Measurements from ENCODE around the gene SUMO3. TPM values are rescaled to one million over a fixed set of nuclear protein-coding genes. Genes with fewer than 3 reads are reported as not detected.

The SUMO3 gene
- total and polyA plus RNA-seq, 2 of the 13 experiments (the other 11 are each of a cell fraction or from before 2014, with no cell fraction given): 51.4 to 92.4 TPM

GRCh38 chr21:44847261-44848056, 29.6 kb upstream of the SUMO3 start (continued):
- TF ChIP-seq KLF11 (CRISPR knock-in tag; IDR thresholded peaks at IDR 0.05): no peak
- no peak for TF ChIP-seq DZIP1 (CRISPR knock-in tag; IDR thresholded peaks at IDR 0.05)
- no peak for TF ChIP-seq NBN (conservative IDR thresholded peaks at IDR 0.05)
- no peak for TF ChIP-seq ZFYVE20 (CRISPR knock-in tag; IDR thresholded peaks at IDR 0.05; ENCODE audit: borderline replicate concordance, low read depth)
- TF ChIP-seq TBX3 (IDR thresholded peaks at IDR 0.05; ENCODE audit: borderline replicate concordance): no peak
- TF ChIP-seq ZNF280D (CRISPR knock-in tag; IDR thresholded peaks at IDR 0.05): no peak
- no peak for TF ChIP-seq MATR3 (CRISPR knock-in tag; IDR thresholded peaks at IDR 0.05)
- no peak for TF ChIP-seq PBX2 (CRISPR knock-in tag; IDR thresholded peaks at IDR 0.05)
- peak; percentile 76; the same call in 1 of the 2 replicates for TF ChIP-seq SMAD1 (CRISPR knock-in tag; IDR thresholded peaks at IDR 0.05; ENCODE audit: borderline replicate concordance, low read depth)
- no peak for TF ChIP-seq ZNF644 (CRISPR knock-in tag; IDR thresholded peaks at IDR 0.05; ENCODE audit: low read depth)
- no peak for TF ChIP-seq ZNF337 (CRISPR knock-in tag; IDR thresholded peaks at IDR 0.05; ENCODE audit: borderline replicate concordance, low read depth)
- no peak for TF ChIP-seq PREB (CRISPR knock-in tag; IDR thresholded peaks at IDR 0.05)
- TF ChIP-seq ZNF670 (CRISPR knock-in tag; IDR thresholded peaks at IDR 0.05; ENCODE audit: borderline replicate concordance): peak; percentile 62; the same call in 1 of the 2 replicates
- no peak for TF ChIP-seq U2AF1 (optimal IDR thresholded peaks at IDR 0.05; ENCODE audit: low read depth, low read length)
- no peak for TF ChIP-seq CBFB (CRISPR knock-in tag; IDR thresholded peaks at IDR 0.05)
- TF ChIP-seq TRIM22 (IDR thresholded peaks at IDR 0.05): no peak
- TF ChIP-seq BRCA1 (CRISPR knock-in tag; IDR thresholded peaks at IDR 0.05): peak; percentile 76; the same call in 1 of the 2 replicates
- no peak for TF ChIP-seq ZNF34 (CRISPR knock-in tag; IDR thresholded peaks at IDR 0.05; ENCODE audit: borderline replicate concordance)
